ENCODE results near the gene TBC1D3B.
"Not testable (repeated sequence)": the region's sequence is repeated elsewhere in the genome, so short reads cannot be mapped to it uniquely, and the experiment has no call there.

The TBC1D3B gene

DNA sequence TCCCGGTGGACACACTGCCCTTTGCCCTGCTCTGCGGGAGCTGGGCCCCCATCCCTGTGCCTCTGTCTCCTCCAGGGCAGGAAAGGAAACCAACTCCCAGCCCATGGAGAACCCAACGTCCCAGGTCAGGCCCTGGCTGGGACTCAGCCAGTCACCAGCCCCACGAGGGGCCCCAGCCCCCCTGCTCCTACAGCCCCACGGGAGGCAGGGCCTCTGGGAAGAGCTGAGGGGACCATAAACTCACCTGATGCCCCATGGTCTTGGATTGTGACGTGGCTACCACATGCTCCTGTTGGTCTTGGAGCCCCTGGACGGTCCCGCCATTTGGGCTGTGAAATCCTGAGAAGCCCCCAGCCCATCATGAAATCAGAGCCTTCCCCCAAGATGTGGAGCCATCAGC, 7.6 kb downstream of the TBC1D3B start:
- DNase-seq: not testable (repeated sequence)

DNA sequence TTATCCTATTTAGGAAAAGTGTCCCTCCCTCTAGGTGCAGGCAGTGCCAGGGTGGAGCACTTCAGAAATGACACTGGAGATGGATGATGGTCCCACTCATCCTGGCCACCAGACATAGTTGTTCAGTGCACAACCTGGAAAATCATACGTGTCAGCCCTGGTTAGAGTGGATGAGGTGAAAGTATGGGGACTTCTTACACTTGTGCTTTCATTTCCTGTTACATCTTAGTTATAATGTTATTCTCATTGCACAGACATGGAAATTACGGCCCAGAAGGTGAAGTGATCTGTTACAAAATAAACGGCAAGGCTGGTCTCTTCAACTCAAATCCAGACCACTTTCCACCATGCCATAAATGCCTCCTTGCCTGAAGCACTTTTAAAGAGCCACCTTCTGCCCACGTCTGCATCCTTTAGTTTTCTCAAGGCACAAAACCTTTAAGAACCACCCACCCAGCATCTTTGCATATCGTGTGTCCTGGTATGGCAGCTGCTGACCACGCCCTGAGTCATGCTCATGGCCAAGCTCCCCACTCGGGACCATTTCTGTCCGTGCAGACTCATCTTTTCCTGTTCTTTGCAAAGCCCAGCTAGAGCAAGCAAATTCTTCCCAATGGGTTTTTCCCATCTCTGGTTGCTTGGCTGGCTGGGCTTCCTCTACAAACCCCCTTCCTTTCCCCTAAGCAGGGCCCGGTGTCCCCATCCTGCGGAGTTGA, 22.4 kb downstream of the TBC1D3B start:
- no peak for DNase-seq

DNA sequence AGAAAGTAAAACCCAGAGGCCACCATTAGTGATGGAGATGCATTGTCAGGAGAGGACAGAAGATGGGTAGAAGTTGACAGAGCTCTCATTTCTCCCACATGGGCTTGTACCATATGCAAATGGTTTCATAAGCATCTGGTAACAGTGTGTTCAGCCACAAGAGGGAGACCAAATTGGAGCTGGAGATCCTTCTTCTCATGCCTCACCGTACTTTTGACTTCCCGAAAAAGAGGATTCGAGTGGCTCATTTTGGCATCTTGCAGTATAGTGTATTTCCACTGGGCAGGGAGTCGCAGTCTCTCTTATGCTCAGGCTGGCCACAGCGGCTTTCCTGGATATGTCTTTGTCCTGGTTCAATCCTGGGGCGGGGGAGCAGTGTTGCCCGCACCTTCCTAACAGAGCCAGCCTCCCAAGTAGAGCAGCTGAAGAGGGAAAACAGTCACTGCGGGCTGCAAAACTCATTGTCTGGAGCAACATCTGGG, 23.8 kb downstream of the TBC1D3B start:
- no peak for DNase-seq

DNA sequence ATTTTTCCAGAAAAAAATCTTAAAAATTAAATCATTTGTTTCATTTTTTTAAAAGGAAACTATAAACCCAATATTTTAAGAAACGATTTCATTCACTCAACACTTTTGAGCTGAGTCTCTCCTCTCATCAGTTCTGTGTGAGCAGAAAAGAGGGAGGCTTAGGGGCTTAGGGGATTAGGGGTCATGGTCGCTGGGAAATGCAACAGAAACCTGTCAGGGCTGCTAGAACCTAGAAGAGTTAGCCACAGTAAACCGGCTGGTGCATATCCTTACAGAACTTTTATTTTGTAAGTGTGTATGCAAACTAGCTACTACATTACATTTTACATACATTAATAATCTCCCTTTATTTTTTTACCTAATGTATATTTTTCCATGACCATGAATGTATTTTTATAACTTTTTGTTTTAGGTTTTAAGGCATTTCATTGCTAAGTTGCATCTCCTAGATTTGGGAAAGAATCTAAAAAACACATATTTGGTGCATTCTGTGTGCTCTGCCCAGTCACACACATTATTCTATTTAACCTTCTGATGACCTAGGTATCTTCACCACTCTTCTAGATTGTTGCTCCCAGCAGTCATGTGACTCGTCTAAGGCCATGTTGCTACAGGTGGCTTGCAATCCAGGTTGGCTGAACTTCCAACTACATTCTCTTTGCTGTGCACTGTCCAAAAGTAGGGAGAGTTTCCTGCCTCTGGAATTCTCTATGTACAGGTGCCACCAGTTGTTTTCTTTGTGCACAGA, 24.4 kb downstream of the TBC1D3B start:
- no peak for DNase-seq

DNA sequence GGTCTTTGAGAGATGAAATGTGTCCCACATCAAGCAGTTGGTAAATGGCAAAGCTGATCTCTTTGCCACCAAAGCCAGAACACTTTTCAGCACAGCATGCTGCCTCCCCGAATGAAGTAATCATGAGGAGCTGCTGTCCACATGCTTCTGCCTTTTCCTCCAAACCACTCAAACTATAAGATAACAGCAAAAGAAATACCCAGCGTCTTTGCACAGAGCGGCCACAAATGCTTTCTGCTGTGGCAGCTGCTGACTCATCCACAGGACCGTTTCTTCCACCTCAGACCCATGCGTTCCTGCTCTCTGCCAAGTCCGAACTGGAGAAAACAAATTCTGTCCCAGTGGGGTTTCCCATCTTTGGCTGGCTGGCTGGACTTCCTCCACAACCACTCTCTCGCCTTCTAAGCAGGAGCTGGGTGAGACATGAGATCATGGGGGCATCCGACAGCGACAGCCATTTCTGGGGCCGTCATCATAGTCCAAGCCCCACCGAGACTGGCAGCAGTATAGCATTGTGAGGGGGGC, 27.1 kb downstream of the TBC1D3B start:
- no peak for DNase-seq

DNA sequence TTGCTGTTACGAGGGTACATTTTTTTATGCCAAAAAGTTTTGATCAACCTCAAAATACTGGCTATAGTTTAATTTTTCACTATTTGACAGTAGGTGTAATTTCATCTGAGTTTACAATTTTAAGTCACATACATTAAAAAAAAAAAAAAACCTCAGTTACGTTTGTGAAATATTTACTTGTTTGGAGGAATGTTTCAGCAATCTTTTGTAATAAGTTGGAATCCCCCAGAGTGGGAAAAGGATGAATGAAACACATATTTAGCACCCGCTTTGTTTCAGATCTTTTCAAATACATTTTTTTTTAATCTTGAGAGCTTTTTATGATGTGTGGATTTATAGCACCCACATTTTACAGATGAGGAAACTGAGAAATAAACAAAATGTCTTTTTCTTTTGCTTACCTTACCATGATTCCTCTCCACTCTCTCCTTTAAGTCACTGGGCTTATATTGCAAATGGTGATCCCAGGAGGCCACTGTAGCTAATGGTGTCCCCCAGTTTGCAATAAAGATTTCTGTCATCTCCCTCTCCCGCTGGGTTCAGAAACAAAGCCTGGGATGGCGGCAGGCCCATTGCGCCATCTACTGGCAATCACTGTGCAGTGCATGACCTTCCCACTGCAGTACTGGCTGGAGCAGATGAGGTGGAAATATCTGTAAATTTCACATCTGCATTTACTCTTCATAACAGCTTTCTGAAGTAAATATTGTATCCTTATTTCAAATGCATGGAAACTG, 27.7 kb downstream of the TBC1D3B start:
- DNase-seq: peak; percentile 74

DNA sequence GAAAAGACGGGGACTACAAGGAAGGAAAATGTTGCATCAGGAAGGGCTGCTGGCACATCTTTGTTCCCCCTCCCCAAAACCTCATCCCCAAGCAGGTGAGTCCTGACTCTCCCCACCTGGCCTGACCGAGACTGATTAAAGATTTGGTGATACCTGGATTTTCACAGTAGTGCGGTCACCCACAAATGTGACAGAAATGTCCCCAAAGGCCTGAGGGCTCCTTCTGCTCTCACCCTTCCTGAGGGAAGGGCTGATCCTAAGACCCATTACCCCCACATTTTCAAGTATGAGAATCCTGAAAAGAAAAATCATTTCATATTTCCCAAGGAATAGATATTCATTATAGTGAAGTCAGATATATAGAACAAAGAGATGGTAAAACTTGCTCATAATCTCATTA, 28.8 kb downstream of the TBC1D3B start:
- DNase-seq: no peak

DNA sequence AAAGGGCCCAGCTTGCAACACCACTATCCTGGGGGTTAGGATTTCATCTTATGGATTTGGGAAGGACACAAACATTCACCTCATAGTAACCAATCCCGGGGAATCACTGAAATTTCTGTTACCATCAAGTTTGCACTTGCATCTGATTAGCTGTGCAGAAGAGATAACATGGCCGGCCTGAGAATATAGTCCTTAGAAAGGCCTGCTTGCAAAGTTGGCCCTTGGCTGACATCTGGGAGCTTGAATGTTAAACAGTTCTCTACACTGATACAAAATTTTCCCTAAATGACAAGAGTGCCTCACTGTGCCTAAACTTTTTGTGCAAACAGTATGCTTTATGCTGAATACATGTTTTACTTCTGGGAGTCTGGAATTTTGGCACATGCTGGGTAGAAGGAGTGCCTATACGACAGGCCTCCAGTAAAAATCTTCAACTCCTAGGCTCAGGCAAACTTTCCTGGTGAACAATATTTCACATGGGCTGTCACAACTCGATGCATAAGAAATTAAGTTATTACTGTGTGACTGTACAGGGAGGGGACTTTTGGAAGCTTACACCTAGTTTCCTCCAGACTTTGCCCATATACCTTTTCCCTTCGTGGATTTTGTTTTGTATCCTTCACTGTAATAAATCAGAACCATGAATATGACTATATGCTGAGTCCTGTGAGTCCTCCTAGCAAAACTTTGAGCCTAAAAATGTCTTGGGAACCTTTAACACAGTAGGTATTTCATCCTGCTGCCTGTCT, 31.3 kb downstream of the TBC1D3B start:
- DNase-seq: no peak

DNA sequence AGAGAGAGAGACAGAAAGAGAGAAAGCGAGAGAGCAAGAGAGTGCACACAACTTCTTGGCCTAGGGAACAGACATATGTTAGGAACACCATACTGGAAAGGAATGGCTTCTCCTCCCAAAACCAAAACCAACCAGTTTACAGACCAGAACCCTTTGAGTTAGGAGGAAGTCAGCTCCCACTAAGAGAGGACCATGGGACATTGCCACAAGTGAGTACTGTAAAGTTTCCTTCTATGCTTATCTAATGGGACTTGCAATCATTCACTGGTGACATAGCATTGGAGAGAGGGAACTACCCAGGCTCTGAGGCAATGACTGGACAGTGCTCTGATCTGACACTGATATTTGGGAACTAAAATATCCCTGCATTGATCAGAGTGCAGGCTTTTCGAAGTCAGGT, 32.4 kb downstream of the TBC1D3B start:
- no peak for DNase-seq

DNA sequence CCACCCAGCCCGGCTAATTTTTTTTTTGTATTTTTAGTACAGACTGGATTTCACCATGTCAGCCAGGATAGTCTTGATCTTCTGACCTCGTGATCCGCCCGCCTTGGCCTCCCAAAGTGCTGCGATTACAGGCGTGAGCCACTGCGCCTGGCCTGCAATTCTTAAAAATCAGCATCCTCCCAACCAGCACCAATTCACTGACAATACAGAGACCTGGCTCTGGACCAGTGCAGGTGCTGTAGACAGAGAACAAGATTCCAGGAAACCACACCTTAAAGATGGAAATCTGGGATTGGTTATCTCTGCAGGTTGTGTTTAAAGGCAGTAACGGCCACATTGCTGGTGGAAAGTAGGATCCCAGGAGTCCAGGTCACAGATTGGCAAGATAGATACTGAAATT, 33.6 kb downstream of the TBC1D3B start:
- DNase-seq: no peak

DNA sequence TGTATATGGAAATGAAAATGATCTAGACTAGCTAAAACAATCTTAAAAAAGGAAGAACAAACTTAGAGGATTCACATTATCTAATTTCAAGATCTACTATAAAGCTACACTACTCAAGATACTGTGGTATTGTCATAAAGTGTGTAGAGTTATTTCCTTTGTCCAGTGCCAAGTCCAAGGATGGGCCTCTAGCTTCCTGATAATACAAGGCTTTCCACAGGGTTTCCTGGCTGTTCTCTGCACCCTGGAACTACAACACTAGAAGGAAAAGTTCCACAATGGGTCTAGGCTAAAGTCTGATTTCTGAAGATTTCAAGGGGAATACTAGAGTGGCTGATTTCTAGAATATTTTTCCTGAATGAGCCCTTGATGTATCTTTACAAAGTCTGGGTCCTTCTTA, 34.2 kb downstream of the TBC1D3B start:
- no peak for DNase-seq

DNA sequence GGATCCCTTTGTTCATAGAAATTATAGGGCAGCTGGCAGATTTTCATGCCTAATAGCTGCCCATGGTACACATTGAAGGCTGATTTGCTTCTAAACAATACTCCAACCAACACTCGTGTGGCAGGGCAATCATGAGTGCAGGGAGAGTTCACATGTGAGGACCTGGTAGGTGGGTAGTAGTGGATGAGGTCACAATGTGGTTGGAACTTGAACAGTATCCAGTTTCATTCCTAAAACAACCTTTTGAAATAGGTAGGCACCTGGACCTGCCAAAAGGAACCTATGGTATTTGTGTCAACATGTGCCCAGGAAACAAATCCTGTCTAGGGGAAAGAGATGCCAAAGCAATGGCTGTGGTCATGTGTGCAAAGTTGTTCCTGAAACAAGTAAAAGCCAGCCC, 40.0 kb downstream of the TBC1D3B start:
- DNase-seq: no peak

DNA sequence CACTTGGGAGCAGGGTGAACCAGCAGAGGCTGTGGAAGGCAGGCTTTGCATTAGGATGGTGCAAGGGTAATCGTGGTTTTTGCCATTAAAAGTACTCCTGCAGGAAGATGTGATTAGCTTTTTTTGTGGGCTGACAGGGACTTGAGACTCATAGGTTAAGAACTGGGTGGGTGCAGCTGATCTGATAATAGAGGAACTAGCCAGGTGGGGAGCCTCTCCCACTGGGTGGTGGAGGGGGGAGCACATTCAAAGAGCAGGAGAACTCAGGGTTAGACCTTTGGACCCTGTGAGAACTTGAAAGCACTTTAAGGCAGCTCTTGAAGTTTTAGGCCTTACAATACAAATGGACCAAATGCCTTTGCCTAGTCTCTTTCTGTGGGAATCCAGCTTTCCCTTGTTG, 40.4 kb downstream of the TBC1D3B start:
- DNase-seq: no peak

DNA sequence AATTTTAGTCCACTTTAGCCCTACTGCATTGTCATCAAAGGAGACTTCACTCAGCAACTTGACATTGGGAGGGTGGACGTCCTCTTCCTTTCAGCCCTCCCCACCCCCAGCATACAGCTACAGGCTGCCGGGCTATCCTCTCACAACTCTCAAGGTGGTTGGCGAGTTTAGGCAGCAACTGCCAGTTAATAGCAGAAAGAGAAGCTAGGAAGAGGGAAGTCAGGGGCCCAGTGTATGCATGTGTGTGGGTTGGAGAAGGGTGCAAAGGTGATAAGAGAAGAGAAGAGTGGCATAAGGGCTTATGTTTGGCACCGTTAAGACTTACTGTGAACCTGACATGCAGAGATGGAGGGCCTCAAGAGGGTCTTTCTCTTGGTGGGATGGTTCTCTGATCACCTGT, 41.0 kb downstream of the TBC1D3B start:
- no peak for DNase-seq

DNA sequence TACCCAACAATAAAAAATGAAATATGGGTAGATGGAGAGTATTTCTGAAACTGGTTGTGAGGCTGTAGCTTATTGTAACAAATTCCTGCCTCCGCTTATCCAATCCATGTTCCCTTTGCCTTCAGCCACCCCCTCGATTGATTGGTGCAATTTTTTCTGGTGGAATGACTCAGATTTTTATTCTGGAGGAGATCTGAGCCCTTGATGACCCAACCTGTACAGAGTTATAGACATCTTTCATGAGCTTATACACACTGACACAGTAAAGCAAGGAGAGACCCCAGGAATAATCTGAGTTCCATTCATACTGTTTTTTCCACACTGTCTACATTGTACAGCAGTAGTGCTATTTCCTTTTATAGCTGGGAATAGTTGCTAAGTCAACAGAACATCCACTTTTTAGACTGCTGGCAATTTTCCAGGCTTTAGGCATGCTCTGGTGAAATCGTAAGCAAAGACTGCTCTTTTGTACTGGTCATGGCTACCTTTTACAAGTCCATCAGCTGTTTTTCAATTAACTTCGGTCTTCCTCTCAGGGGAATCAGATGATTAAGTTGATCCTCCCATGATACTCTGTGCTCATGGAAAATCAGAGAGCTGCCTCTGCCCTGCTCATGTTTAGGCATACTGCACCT, 42.7 kb downstream of the TBC1D3B start:
- DNase-seq: no peak

DNA sequence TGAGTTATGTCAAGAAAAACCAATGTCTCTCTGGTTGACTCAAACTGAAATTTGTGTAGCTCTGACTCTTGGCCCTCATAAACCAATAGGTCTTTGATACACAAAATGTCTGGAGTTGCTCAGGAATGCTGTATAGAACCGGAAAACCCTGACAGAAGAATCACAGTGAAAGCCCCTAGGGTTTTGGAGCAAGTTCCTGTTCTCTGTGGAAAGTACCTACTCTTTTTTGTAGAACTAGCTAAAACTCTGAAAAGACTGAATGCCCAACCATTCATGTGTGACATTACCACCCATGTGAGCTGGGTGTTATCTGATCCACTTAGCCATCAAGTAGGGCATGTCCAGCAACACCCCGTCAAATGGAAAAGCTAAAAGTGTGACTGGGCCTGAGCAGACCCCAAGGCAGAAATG, 44.0 kb downstream of the TBC1D3B start:
- DNase-seq: no peak

DNA sequence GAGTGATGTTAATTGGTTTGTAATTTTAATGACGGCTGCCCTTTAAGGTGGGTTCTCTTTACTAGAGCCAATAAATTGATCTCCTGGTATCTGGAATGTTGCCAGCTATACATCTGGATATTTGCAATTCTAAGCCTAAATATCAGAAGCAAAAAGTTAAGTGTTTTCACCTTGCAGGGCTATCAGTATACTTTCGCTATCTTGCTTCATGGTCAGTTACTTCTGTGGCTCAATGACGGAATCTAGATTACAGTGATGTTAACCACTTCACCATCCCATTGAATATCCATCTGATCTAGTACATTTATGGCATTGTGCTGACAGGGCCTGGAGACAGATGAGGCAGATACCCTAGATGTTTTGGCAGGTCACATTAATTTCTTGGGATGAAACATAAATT, 44.5 kb downstream of the TBC1D3B start:
- DNase-seq: no peak

DNA sequence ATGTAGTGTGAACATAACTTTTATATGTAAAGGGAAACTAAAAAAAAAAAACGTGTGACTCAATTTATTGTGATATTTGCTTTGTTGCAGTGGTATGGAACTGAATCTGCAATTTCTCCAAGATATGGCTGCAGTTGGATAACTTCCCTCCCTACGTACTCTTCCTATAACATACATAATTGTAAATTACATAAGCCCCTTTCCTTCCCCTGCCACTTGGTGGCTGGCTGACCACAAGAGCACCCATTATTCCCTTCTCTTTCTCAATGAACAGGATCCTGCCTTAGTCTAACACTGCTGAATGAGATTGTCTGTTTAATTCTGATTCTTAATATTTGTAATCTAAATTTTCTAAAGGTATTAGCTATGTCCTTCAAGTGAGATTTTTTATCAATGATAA, 45.0 kb downstream of the TBC1D3B start:
- no peak for DNase-seq

DNA sequence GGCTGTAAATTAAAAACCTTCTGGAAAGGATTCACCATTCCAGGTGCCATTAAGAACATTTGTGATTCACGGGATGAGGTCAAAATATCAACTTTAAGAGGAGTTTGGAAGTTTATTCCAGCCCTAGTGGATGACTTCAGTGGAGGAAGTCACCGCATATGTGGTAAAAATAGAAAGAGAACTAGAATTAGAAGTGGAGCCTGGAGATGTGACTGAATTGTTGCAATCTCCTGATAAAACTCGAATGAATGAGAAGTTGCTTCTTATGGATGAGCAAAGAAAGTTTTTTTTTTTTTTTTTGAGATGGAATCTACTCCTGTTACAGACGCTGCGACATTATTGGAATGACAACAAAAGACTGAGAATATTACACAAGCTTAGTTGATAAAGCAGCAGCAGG, 46.1 kb downstream of the TBC1D3B start:
- no peak for DNase-seq

DNA sequence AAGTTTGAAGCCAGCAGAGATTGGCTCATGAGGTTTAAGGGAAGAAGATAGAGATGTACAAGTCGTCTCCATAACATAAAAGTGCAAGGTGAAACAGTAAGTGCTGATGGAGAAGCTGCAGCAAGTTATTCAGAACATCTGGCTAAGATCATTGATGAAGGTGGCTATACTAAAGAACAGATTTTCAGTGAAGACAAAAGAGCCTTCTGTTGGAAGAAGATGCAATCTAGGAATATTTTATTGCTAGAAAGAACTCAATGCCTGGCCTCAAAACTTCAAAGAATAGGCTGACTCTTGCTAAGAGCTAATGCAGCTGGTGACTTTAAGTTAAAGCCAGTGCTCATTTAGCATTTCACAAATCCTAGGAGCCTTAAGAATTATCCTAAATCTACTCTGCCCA, 46.8 kb downstream of the TBC1D3B start:
- no peak for DNase-seq

DNA sequence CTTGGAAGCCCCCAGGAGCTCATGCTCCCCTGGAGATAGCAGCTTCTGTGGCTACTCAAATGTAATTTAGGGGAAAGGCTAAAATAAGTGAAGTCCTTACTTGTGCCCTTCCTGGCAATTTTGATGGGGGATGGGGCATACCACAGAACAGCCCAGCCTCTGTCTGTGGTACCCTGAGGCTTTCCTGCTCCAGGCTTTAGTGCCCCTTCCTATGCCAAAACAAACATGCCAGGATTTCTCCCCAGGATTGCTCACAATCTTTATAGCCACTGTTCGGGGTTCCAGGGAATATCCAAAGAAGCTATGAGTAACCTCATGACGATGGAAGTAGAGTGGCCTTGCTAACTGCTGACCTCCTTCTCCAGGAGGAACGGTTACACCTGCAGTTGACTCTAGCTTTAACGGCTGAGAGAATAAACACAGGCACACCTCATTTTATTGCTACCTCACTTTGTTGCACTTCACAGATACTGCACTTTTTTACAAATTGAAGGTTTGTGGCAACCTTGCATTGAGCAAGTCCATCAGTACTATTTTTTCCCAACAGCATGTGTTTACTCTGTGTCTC, 47.9 kb downstream of the TBC1D3B start:
- DNase-seq: no peak

DNA sequence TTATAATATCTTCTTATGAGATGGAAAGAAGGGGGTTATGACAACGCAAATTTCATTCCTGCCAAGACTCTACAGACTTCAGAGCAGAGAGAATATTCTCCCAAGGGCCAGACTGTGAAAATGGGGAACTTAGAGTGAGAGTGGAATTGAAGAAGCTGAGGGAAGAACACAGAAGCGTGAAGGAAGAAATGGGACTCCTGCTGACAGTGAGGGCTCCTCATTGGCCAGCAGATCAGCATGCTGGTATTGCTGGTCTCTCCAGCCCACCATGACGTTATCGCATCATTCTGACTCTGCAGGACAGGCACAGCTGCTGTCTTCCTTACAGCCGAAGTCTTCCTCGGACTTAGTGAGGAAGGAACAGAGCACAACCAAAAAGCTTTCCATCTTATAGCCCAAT, 48.5 kb downstream of the TBC1D3B start:
- no peak for DNase-seq
